K562 (cell line): Measurements from ENCODE around the gene RCL1. TPM values are rescaled to one million over a fixed set of nuclear protein-coding genes. Genes with fewer than 3 reads are reported as not detected.

Source experiments
- FOS ChIP-seq: IDR thresholded peaks from 3 replicates; pipeline ENCODE4 v1.6.1; 2011; ENCODE audit not compliant: insufficient read length; ENCODE audit errors: extremely low read depth
- GATAD2A ChIP-seq: fragments of 450-650 bp; IDR thresholded peaks from 2 replicates; pipeline ENCODE4 v1.6.1; 2017
- MBD2 ChIP-seq: sonication (generic); IDR thresholded peaks from 2 replicates; pipeline ENCODE4 v1.6.1; 2016; ENCODE audit warnings: low read depth, borderline replicate concordance
- NFE2 ChIP-seq: IDR thresholded peaks from 2 replicates; pipeline ENCODE4 v1.6.1; 2014; ENCODE audit warnings: antibody characterized with exemption, low read depth
- NFIC ChIP-seq: fragments of 450-650 bp; IDR thresholded peaks from 2 replicates; pipeline ENCODE4 v1.6.1; 2017; ENCODE audit warnings: mild to moderate bottlenecking, inconsistent platforms
- NR2C2 ChIP-seq, 2 experiments: fragments of 200-800 bp in 1 of 2; sonication (Bioruptor generic) in 1 of 2; sonication (generic) in 1 of 2; formaldehyde crosslinking in 1 of 2; IDR thresholded peaks; 2 replicates each; pipeline versions ENCODE4 v1.6.1 to v1.8.0; 2016 to 2022; ENCODE audit warnings: mild to moderate bottlenecking in 1 of 2, missing compliant biosample characterization in 1 of 2, missing genetic modification characterization in 1 of 2, missing genetic modification reagents in 1 of 2
- SP1 ChIP-seq: sonication (generic); formaldehyde crosslinking; IDR thresholded peaks from 2 replicates; pipeline ENCODE4 v1.8.1; 2022; ENCODE audit warnings: mild to moderate bottlenecking, missing genetic modification reagents
- TOE1 ChIP-seq, 2 experiments: fragments of 450-650 bp in 1 of 2; sonication (generic) in 1 of 2; formaldehyde crosslinking in 1 of 2; IDR thresholded peaks; 2 replicates each; pipeline versions ENCODE4 v1.7.1 to v1.8.0; 2016 to 2022; ENCODE audit warnings: borderline replicate concordance in 2 of 2, mild to moderate bottlenecking in 2 of 2, antibody characterized with exemption in 1 of 2, inconsistent platforms in 1 of 2, low read depth in 1 of 2, missing genetic modification reagents in 1 of 2, moderate library complexity in 1 of 2
- ZFP36 ChIP-seq: fragments of 150-350 bp; IDR thresholded peaks from 2 replicates; pipeline ENCODE4 v1.6.1; 2018; ENCODE audit warnings: low read length, low read depth; ENCODE audit not compliant: partially characterized antibody
- ZFX ChIP-seq: sonication (generic); formaldehyde crosslinking; IDR thresholded peaks from 2 replicates; pipeline ENCODE4 v1.8.0; 2022; ENCODE audit warnings: mild to moderate bottlenecking, missing genetic modification reagents, moderate library complexity
- ZKSCAN3 ChIP-seq: fragments of 250-450 bp; sonication (Bioruptor Pico); IDR thresholded peaks from 2 replicates; pipeline ENCODE4 v1.4.0; 2020
- polyA plus RNA-seq, 8 experiments: library from polyadenylated mRNA; depleted of rRNA in 4 of 8; stranded (reverse) in 5 of 8; unstranded in 3 of 8; fragments of >200 nt; fragmentation: Nextera tagmentation in 2 of 8; fragmentation: Illumina TruSeq in 1 of 8; extraction: Ambion mirVana in 2 of 8; extraction: Trizol in 1 of 8; gene quantifications; 2 replicates each; pipeline versions ENCODE4 v1.2.1 to v1.2.3, GENCODE V29; 2011 to 2014; ENCODE audit warnings: inconsistent platforms in 1 of 8, missing spikeins in 1 of 8
- total RNA-seq, 7 experiments: library from RNA; depleted of rRNA in 6 of 7; stranded (reverse); fragments of >200 nt in 6 of 7; fragmentation: Illumina TruSeq in 2 of 7; extraction: Trizol in 2 of 7; gene quantifications; 2 replicates each; pipeline versions ENCODE4 v1.2.1 to v1.2.3, GENCODE V29; 2011 to 2021; ENCODE audit warnings: low replicate concordance in 1 of 7
- TF ChIP-seq, protein P1 (sequence below): conservative IDR thresholded peaks from 2 replicates; pipeline ENCODE4 v1.6.1; 2011; ENCODE audit warnings: low read depth, mild to moderate bottlenecking, low read length; ENCODE audit not compliant: control insufficient read depth
- TF ChIP-seq, protein P2 (sequence below): sonication (generic); formaldehyde crosslinking; IDR thresholded peaks from 2 replicates; pipeline ENCODE4 v1.8.0; 2022; ENCODE audit warnings: mild to moderate bottlenecking, missing genetic modification reagents
- TF ChIP-seq, protein P3 (sequence below): fragments of 450-650 bp; IDR thresholded peaks from 2 replicates; pipeline ENCODE4 v1.6.1; 2016; ENCODE audit warnings: borderline replicate concordance
- TF ChIP-seq, protein P4 (sequence below): fragments of 250-450 bp; sonication (Bioruptor Pico); IDR thresholded peaks from 2 replicates; pipeline ENCODE4 v1.8.0; 2022; ENCODE audit warnings: moderate library complexity, mild to moderate bottlenecking, inconsistent platforms
- TF ChIP-seq, protein P5 (sequence below): fragments of 450-650 bp; conservative IDR thresholded peaks from 2 replicates; pipeline ENCODE4 v1.6.1; 2016; ENCODE audit warnings: missing genetic modification characterization, low read depth, mild to moderate bottlenecking, control low read depth, missing compliant biosample characterization

Gene RCL1
- total and polyA plus RNA-seq, 9 of the 15 experiments (the other 6 are each of a cell fraction or from before 2014, with no cell fraction given), result 24.0 to 67.7 (median 38.6) TPM

DNA sequence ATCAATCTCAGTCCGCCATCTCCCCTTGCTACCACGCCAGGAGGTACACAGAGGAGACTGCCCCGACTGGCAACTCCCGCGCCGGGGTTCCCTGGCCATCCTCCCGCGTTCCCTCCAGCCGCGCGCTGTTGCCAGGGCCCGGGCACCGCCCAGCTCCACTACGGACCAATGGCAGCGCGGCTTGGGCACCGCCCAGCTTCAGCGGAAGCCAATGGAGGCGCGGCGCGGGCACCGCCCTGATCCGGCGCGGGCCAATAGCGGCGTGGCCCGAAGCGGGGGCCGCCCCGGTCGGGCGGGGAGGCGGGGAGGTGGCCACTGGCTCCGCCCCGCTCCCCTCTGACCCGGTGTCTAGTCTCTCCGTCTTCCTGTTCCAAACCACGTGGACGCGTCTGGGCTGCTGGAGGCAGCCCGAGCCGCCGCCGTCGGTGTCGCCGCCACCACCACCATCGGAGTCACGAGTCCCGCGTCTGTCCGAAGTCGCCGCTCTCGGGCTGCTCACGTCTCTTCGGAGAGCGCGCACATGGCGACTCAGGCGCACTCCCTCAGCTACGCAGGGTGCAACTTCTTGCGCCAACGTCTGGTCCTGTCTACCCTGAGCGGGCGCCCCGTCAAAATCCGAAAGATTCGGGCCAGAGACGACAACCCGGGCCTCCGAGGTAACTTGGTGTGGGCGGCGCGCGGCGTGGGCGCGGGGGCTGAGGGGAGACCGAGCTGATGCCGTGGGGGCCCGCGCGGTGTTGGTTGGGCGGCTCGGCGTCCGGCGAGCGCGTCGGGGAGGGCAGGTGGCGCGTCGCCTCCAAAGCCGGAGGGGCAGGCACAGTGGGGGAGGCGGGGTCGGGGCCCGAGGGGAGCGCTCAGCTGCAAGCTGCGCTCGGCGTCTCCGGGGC lies at the start of gene RCL1 (continued):
- TF ChIP-seq, protein P1, sequence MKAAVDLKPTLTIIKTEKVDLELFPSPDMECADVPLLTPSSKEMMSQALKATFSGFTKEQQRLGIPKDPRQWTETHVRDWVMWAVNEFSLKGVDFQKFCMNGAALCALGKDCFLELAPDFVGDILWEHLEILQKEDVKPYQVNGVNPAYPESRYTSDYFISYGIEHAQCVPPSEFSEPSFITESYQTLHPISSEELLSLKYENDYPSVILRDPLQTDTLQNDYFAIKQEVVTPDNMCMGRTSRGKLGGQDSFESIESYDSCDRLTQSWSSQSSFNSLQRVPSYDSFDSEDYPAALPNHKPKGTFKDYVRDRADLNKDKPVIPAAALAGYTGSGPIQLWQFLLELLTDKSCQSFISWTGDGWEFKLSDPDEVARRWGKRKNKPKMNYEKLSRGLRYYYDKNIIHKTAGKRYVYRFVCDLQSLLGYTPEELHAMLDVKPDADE, result peak; percentile 61; the same call in 1 of the 2 replicates
- TF ChIP-seq SP1 (peak; percentile 89), MBD2 (peak; percentile 82; the same call in 1 of the 2 replicates), FOS (peak; percentile 90), TOE1 (IDR thresholded peaks at IDR 0.05; ENCODE audit: borderline replicate concordance) (peak; percentile 39; the same call in 1 of the 2 replicates), TOE1 (CRISPR knock-in tag; IDR thresholded peaks at IDR 0.05; ENCODE audit: borderline replicate concordance, low read depth) (no peak), NFE2 (no peak), ZKSCAN3 (CRISPR knock-in tag) (no peak), ZFX (CRISPR knock-in tag) (peak; percentile 17; the same call in 1 of the 2 replicates), GATAD2A (no peak), ZFP36 (peak; percentile 80), NR2C2 (CRISPR knock-in tag; IDR thresholded peaks at IDR 0.05) (peak; percentile 84; the same call in 1 of the 2 replicates), NR2C2 (tag; IDR thresholded peaks at IDR 0.05) (peak; percentile 98), NFIC (peak; percentile 74)
- TF ChIP-seq, protein P2, sequence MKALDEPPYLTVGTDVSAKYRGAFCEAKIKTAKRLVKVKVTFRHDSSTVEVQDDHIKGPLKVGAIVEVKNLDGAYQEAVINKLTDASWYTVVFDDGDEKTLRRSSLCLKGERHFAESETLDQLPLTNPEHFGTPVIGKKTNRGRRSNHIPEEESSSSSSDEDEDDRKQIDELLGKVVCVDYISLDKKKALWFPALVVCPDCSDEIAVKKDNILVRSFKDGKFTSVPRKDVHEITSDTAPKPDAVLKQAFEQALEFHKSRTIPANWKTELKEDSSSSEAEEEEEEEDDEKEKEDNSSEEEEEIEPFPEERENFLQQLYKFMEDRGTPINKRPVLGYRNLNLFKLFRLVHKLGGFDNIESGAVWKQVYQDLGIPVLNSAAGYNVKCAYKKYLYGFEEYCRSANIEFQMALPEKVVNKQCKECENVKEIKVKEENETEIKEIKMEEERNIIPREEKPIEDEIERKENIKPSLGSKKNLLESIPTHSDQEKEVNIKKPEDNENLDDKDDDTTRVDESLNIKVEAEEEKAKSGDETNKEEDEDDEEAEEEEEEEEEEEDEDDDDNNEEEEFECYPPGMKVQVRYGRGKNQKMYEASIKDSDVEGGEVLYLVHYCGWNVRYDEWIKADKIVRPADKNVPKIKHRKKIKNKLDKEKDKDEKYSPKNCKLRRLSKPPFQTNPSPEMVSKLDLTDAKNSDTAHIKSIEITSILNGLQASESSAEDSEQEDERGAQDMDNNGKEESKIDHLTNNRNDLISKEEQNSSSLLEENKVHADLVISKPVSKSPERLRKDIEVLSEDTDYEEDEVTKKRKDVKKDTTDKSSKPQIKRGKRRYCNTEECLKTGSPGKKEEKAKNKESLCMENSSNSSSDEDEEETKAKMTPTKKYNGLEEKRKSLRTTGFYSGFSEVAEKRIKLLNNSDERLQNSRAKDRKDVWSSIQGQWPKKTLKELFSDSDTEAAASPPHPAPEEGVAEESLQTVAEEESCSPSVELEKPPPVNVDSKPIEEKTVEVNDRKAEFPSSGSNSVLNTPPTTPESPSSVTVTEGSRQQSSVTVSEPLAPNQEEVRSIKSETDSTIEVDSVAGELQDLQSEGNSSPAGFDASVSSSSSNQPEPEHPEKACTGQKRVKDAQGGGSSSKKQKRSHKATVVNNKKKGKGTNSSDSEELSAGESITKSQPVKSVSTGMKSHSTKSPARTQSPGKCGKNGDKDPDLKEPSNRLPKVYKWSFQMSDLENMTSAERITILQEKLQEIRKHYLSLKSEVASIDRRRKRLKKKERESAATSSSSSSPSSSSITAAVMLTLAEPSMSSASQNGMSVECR (CRISPR knock-in tag), result peak; percentile 95
- TF ChIP-seq, protein P3, sequence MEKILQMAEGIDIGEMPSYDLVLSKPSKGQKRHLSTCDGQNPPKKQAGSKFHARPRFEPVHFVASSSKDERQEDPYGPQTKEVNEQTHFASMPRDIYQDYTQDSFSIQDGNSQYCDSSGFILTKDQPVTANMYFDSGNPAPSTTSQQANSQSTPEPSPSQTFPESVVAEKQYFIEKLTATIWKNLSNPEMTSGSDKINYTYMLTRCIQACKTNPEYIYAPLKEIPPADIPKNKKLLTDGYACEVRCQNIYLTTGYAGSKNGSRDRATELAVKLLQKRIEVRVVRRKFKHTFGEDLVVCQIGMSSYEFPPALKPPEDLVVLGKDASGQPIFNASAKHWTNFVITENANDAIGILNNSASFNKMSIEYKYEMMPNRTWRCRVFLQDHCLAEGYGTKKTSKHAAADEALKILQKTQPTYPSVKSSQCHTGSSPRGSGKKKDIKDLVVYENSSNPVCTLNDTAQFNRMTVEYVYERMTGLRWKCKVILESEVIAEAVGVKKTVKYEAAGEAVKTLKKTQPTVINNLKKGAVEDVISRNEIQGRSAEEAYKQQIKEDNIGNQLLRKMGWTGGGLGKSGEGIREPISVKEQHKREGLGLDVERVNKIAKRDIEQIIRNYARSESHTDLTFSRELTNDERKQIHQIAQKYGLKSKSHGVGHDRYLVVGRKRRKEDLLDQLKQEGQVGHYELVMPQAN, result peak; percentile 97
- TF ChIP-seq, protein P4, sequence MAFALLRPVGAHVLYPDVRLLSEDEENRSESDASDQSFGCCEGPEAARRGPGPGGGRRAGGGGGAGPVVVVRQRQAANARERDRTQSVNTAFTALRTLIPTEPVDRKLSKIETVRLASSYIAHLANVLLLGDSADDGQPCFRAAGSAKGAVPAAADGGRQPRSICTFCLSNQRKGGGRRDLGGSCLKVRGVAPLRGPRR (CRISPR knock-in tag), result no peak
- TF ChIP-seq, protein P5, sequence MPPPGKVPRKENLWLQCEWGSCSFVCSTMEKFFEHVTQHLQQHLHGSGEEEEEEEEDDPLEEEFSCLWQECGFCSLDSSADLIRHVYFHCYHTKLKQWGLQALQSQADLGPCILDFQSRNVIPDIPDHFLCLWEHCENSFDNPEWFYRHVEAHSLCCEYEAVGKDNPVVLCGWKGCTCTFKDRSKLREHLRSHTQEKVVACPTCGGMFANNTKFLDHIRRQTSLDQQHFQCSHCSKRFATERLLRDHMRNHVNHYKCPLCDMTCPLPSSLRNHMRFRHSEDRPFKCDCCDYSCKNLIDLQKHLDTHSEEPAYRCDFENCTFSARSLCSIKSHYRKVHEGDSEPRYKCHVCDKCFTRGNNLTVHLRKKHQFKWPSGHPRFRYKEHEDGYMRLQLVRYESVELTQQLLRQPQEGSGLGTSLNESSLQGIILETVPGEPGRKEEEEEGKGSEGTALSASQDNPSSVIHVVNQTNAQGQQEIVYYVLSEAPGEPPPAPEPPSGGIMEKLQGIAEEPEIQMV, result no peak
